ENCODE measurements around the gene RUVBL1. TPM values are rescaled to one million over a fixed set of nuclear protein-coding genes. Genes with fewer than 3 reads are reported as not detected.
A peak's percentile ranks its signal among the peaks of the same experiment; 100 is the strongest.

RUVBL1 gene
- total and polyA plus RNA-seq, 2 of the 4 experiments (the other 2 are of a cell fraction): 68.7 to 83.3 TPM

- Histone ChIP-seq H3K4me1 (ENCODE audit: control insufficient read depth, insufficient read depth, low read length) (peaks cover 11% of the 10 kb centered on the region), H2AK9ac (replicated peaks; ENCODE audit: low read depth, low read length, poor library complexity) (no peak overlapping the region), H3K36me3 (ENCODE audit: control insufficient read depth, insufficient read depth, low read length) (peaks cover 85% of the 10 kb centered on the region), H3K23ac (ENCODE audit: low read depth, low read length) (0 out of 2 replicates have a peak overlapping the region, but pooled peaks have one; percentile 2), H3K4me2 (ENCODE audit: low read depth, low read length) (no peak overlapping the region), H2BK120ac (ENCODE audit: low read depth, low read length) (no peak overlapping the region), H2BK20ac (ENCODE audit: low read depth, low read length) (no peak overlapping the region), H3K14ac (replicated peaks; ENCODE audit: low read depth, low read length) (no peak overlapping the region), H4K5ac (ENCODE audit: low read depth, low read length) (no peak overlapping the region), H4K91ac (ENCODE audit: insufficient read depth, low read depth, low read length) (no peak overlapping the region), H3K9me3 (ENCODE audit: control insufficient read depth, insufficient read depth, low read length) (no peaks in the 10 kb centered on the region), H3K27ac (ENCODE audit: insufficient read depth, low read length) (no peak overlapping the region), H2AFZ (replicated peaks; ENCODE audit: low read length, poor library complexity) (peak overlapping the region; percentile 2), H3K9ac (ENCODE audit: low read depth, low read length) (no peak overlapping the region), H3K9me1 (ENCODE audit: insufficient read depth, low read length) (peaks cover 16% of the 10 kb centered on the region), H2BK15ac (ENCODE audit: low read depth, low read length) (no peak overlapping the region), H2AK5ac (ENCODE audit: low read depth, low read length) (no peak overlapping the region), H4K20me1 (ENCODE audit: insufficient read depth, low read length) (peaks cover 75% of the 10 kb centered on the region), H2BK5ac (ENCODE audit: low read depth, low read length, poor library complexity, severe bottlenecking) (no peak overlapping the region), H3K27me3 (ENCODE audit: control insufficient read depth, insufficient read depth, low read length) (no peaks in the 10 kb centered on the region), H3K4ac (ENCODE audit: low read depth, low read length) (no peak overlapping the region), H3K4me3 (ENCODE audit: insufficient read depth, low read depth, low read length) (no peak overlapping the region), H3K56ac (ENCODE audit: extremely low read depth, insufficient read depth, low read length) (no peak overlapping the region), H4K8ac (ENCODE audit: low read depth in 2 of 2, low read length in 2 of 2) (no peak overlapping the region), H3K18ac (ENCODE audit: low read depth, low read length) (no peak overlapping the region), H3K79me1 (ENCODE audit: low read depth in 1 of 2, low read length in 2 of 2) (peaks cover 62 to 81% of the 10 kb centered on the region in 2 experiments)
- DNase-seq: no peak
- dilution Hi-C loops (cut with HindIII; ENCODE audit: low sequenced_read_pairs, unreplicated experiment) (no loop called here), intact Hi-C loops (cut with micrococcal nuclease) (no loop called here), in situ Hi-C loops (cut with MboI; ENCODE audit: low sequenced_read_pairs) (no loop called here)
- ChIA-PET POLR2A (ENCODE audit: unreplicated experiment) (interaction anchor here (0.6 kb wide), 1 partner anchor 45 kb away, joined by 3 read pairs; no protein-coding TSS in a partner anchor), CTCF (interaction anchor here (1.3 kb wide), 1 partner anchor 9 kb away, joined by 3 read pairs; no protein-coding TSS in a partner anchor)
- BruUV-seq (replicated peaks): no TSS peak
- WGBS, 2 experiments (ENCODE audit: extremely low coverage in 2 of 2, insufficient read length in 1 of 2): 92% methylated on average over 2 of the region's 9 CpGs; no CpG with 5 or more reads in 1 of the 2 experiments
- no peak for ATAC-seq (ENCODE audit: low read depth)
- TF ChIP-seq USF2 (IDR thresholded peaks at IDR 0.05; ENCODE audit: low read depth, low read length) (no peak), POLR2A (IDR thresholded peaks at IDR 0.05; ENCODE audit: low read depth, low read length) (no peak), NFE2L2 (IDR thresholded peaks at IDR 0.05; ENCODE audit: low read depth, low read length) (no peak), FOS (IDR thresholded peaks at IDR 0.05; ENCODE audit: low read depth, low read length) (no peak), RFX5 (IDR thresholded peaks at IDR 0.05; ENCODE audit: low read depth, low read length) (no peak), MAFK (IDR thresholded peaks at IDR 0.05; ENCODE audit: low read depth, low read length) (no peak), MXI1 (IDR thresholded peaks at IDR 0.05; ENCODE audit: borderline replicate concordance, low read depth, low read length) (no peak), MAZ (IDR thresholded peaks at IDR 0.05; ENCODE audit: borderline replicate concordance, low read depth, low read length) (no peak)
- TF ChIP-seq, protein P1, sequence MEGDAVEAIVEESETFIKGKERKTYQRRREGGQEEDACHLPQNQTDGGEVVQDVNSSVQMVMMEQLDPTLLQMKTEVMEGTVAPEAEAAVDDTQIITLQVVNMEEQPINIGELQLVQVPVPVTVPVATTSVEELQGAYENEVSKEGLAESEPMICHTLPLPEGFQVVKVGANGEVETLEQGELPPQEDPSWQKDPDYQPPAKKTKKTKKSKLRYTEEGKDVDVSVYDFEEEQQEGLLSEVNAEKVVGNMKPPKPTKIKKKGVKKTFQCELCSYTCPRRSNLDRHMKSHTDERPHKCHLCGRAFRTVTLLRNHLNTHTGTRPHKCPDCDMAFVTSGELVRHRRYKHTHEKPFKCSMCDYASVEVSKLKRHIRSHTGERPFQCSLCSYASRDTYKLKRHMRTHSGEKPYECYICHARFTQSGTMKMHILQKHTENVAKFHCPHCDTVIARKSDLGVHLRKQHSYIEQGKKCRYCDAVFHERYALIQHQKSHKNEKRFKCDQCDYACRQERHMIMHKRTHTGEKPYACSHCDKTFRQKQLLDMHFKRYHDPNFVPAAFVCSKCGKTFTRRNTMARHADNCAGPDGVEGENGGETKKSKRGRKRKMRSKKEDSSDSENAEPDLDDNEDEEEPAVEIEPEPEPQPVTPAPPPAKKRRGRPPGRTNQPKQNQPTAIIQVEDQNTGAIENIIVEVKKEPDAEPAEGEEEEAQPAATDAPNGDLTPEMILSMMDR (conservative IDR thresholded peaks at IDR 0.05; ENCODE audit: low read depth, low read length): no peak
- TF ChIP-seq, protein P2, sequence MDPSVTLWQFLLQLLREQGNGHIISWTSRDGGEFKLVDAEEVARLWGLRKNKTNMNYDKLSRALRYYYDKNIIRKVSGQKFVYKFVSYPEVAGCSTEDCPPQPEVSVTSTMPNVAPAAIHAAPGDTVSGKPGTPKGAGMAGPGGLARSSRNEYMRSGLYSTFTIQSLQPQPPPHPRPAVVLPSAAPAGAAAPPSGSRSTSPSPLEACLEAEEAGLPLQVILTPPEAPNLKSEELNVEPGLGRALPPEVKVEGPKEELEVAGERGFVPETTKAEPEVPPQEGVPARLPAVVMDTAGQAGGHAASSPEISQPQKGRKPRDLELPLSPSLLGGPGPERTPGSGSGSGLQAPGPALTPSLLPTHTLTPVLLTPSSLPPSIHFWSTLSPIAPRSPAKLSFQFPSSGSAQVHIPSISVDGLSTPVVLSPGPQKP (IDR thresholded peaks at IDR 0.05; ENCODE audit: borderline replicate concordance, low read depth, low read length): no peak
Measured at GRCh38 chr3:128066676-128067075, 56.9 kb downstream of the RUVBL1 start.

All from IMR-90 (cell line).